Measurements from ENCODE around the gene EMX1.

The EMX1 gene

DNA sequence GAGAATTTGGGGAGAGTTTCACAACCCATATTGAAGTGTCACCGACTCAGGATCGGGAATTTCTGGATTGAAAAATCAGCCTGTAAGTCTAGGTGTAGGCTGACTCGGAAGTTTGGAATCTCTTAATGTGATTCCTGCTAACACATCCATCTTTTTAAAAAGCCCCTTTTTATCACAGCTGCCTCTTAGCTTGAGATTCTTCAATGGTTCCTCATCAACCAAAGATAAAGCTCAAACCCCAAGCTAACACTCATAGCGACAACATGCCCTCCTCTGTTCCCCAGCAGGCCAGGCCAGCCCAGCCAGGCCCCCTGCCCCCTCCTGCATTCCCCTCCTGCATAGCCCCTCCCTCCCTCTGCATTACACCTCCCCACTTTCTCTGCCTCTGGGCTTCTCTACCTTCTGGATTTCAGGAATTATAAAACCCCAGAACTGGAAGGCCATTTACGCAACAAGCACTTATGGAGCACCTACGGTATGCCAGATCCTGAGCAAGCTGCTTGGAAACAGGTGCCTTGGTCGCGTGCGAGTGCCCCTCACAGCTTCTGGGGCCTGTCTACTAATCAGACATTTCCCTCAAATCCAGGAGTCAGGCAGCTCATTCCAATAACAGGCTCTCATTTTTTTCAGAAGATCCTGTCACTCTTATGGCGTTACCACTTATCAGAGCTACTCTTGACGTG lies 63.4 kb downstream of the EMX1 start:
- DNase-seq (ENCODE audit: low read depth in 2 of 2): no peak

- DNase-seq (ENCODE audit: low read depth in 2 of 2): no peak
Measured at GRCh38 chr2:72981536-72981935, 64.2 kb downstream of the EMX1 start.

- no peak for DNase-seq (ENCODE audit: low read depth in 2 of 2)
Measured at GRCh38 chr2:72982219-72982618, 64.9 kb downstream of the EMX1 start.

GRCh38 chr2:72982781-72983499 lies 65.6 kb downstream of the EMX1 start:
- DNase-seq (ENCODE audit: low read depth in 2 of 2): no peak

GRCh38 chr2:72983500-72984161 lies 66.3 kb downstream of the EMX1 start:
- no peak for DNase-seq (ENCODE audit: low read depth in 2 of 2)

- no peak for DNase-seq (ENCODE audit: low read depth in 2 of 2)
Measured at GRCh38 chr2:72984172-72984671, 66.9 kb downstream of the EMX1 start.
